NK-92 (cell line): ENCODE data around the gene UBXN6.
A peak's percentile ranks its signal among the peaks of the same experiment; 100 is the strongest.

ENCODE experiments used
- DNase-seq: peaks from one replicate; lab custom pipeline; 2025; ENCODE audit not compliant: unreplicated experiment; lab: John Stamatoyannopoulos, UW

Gene UBXN6

GRCh38 chr19:4409123-4409933, 48.3 kb downstream of the UBXN6 start:
- no peak for DNase-seq

GRCh38 chr19:4406626-4407025, 51.0 kb downstream of the UBXN6 start:
- DNase-seq: no peak

- DNase-seq: no peak
These were observed 51.6 kb downstream of the UBXN6 start for GRCh38 chr19:4405977-4406376.

GRCh38 chr19:4403005-4403761, 54.4 kb downstream of the UBXN6 start:
- no peak for DNase-seq

GRCh38 chr19:4402171-4403004, 55.2 kb downstream of the UBXN6 start, which contains the start of gene CHAF1A:
TSS of gene CHAF1A (plus strand) at chr19:4402640. CDS start at chr19:4402763, 123 bp downstream.
- DNase-seq: peak; percentile 97

- DNase-seq: no peak
These were observed 55.8 kb downstream of the UBXN6 start for GRCh38 chr19:4401769-4402170.

- peak; percentile 32 for DNase-seq
These were observed 57.3 kb downstream of the UBXN6 start, which contains the start of gene SH3GL1 for GRCh38 chr19:4400135-4400936. TSS of gene SH3GL1 (minus strand) at chr19:4400547. CDS start at chr19:4400368, 179 bp downstream.

GRCh38 chr19:4399812-4400134, 57.8 kb downstream of the UBXN6 start:
- DNase-seq: no peak

- DNase-seq: no peak
These were observed 60.4 kb downstream of the UBXN6 start for GRCh38 chr19:4396949-4397783.
